HG03103 (cell line): ENCODE measurements around the gene FRK.
"Not testable (repeated sequence)": the region's sequence is repeated elsewhere in the genome, so short reads cannot be mapped to it uniquely, and the experiment has no call there.

Experiments used
- ATAC-seq: cut with Tn5 transposase; IDR thresholded peaks from one replicate; pipeline ENCODE4 v1.9.1; 2021; ENCODE audit warnings: low read depth; ENCODE audit not compliant: unreplicated experiment

Gene FRK, protein sequence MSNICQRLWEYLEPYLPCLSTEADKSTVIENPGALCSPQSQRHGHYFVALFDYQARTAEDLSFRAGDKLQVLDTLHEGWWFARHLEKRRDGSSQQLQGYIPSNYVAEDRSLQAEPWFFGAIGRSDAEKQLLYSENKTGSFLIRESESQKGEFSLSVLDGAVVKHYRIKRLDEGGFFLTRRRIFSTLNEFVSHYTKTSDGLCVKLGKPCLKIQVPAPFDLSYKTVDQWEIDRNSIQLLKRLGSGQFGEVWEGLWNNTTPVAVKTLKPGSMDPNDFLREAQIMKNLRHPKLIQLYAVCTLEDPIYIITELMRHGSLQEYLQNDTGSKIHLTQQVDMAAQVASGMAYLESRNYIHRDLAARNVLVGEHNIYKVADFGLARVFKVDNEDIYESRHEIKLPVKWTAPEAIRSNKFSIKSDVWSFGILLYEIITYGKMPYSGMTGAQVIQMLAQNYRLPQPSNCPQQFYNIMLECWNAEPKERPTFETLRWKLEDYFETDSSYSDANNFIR

DNA sequence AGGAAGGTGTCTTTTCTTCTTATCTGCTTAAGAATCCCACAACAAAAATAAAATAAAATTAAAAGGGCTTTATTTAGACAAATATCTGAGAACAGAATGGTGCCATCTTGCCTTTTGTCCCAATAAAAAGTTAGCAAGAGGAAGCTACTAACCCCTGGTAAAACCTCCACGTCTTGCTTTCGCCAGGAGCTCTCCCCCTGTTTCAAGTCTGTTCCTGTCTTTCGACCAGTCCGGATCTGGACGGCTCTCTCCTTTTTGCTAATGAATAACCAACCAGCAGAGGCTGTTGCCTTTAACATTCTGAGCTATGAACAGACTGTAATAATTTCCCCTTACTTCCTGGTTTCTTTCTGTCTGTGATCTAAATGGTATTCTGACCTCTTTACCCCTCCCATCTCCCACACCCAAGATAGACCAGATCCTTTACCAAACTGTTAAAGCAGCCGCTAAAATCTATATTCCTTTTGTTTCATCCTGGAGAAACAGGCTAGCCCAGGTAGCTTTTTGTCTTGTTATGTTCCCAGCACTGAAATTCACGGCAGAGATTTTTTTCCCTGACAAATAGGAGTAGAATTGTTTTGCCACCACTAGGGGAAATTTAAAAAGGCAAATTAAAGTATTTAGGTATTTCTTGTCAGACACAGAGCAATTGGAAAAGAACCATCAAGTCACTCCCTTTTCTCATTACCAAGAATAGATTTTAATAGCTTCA is at the start of gene FRK:
Gene FRK (minus strand): TSS at position 320 of the 712 bp plus-strand sequence. CDS start 580 bp downstream, outside the sequence.
- no peak for ATAC-seq

DNA sequence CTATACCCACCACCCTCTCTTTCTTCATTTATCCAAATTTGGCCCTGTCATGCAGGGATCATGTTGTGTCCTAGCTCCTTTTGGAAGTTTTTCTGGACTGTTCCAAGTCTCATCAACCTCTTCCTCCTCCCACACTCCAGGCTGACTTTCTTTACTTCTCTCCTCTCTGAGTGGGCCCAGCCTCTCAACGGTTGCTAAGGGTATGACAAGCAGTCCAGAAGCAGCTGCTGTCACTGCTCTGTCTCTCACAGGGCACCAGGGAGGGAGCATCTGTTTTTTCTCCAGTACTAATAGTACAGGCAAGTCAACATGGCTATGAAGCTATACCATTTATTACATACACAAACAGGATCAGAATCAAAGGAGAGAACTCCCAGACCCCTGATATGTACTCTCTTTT is 48.1 kb upstream of the FRK start:
- no peak for ATAC-seq

DNA sequence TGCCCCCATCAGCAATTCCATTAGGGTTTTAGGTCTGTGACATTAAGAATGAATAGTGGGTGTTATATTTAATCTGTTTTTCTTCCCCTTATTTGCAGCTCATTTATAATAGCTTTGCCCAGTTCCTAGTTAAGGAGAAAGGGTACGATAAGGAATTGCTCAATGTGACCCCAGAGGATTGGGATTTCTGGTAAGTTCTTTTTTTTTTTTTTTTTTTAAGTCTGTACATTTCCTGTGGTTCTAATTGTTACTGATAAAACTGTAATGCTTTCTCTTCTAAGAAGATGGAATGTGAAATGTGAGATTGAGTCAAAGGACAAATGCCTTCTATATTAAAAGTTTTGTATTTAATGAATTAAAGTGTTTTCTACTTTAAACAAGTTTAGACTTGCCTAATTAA is 45.5 kb upstream of the FRK start:
- no peak for ATAC-seq

DNA sequence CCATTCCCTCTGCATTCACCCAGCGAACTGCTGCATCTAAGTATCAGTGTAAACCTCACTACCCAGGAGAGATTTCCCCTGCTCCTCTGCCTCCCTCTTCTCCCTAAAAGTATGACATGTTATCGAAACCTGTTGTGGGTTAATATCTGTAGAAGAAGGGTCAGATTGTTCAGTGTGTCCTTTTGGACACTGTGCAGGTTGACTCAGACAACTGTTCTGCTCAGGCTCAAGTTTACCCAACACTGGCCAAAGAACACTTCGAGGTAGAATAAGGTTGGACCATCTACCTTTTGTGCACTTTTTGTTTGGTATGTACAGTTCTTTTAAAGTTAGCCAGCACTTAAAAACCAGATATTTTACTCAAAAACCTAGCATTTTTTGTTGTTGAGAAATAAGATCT is 44.6 kb upstream of the FRK start:
- ATAC-seq = no peak

DNA sequence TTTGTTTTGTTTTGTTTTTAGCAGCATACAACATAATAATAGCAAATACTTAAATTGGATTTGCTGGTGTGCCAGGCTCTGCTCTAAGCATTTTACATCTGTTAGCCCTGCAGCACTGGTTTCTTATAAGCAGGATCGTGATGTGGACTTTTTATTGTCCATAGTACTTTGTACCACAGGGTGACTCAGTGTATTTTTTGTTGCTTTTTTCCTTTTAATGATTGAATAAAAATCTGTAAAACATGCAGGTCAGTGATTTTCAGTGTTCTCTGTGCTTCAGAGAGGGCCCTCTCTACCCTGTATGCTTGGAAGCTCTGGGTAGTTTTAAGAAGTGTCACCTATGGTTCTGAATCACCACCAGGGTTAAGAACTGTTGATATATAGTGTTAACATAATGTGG is 43.9 kb upstream of the FRK start:
- no peak for ATAC-seq

DNA sequence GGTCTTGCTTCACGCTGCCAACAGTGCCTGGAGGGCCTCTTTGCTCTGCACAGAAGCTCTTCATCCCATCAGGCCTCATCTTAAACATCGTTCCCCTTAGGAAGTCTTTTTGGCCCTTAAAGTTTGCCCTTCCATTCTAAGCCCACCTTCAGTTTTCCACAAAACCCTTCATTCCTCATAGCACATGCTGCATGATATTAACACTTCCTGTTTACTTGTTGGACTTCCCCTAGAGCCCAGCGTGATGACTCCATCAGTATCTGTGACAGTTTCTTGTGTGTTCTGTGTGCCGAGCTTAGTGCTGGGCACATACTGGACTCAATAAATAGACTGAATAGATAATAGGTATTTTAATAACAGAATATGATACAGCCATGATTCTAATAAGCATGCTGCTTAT is 42.2 kb upstream of the FRK start:
- no peak for ATAC-seq

DNA sequence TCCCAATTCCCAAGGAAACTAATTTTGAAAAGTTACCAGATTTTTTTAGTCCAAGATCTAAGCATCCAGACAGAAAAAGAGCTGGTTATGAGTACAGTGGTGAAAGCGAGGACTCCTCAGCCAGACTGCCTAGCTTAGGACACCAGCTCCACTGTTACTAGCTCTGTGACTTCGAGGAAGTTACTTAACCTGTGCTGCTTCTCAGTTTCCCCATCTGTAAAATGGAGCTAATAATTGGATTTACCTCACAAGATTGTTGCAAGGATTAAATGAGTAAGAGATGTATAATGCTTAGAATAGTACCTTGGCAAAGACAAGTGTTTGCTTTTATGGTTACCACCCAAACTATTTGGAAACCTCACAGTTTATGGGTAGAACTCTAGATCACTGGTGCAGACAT is 41.1 kb upstream of the FRK start:
- ATAC-seq = no peak

DNA sequence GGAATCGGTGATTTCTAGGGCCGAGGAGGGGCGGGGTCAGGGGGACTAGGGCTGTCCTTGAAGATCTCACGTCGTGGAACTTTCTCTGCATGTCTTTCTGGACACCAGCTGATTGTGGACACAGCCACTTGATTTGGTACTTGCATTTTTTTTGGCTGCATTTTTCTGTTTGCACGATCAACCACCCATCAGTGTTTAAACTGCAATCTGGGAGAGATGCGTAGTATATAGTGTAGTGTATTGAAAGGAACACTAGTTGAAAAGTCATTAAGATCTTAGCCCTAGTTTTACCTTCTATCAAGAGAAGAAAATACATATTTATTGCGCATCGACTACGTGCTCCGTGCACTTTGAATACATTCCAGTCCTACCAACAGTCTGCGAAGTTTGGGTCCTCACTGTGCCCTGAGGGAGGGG is 40.6 kb upstream of the FRK start:
- no peak for ATAC-seq

DNA sequence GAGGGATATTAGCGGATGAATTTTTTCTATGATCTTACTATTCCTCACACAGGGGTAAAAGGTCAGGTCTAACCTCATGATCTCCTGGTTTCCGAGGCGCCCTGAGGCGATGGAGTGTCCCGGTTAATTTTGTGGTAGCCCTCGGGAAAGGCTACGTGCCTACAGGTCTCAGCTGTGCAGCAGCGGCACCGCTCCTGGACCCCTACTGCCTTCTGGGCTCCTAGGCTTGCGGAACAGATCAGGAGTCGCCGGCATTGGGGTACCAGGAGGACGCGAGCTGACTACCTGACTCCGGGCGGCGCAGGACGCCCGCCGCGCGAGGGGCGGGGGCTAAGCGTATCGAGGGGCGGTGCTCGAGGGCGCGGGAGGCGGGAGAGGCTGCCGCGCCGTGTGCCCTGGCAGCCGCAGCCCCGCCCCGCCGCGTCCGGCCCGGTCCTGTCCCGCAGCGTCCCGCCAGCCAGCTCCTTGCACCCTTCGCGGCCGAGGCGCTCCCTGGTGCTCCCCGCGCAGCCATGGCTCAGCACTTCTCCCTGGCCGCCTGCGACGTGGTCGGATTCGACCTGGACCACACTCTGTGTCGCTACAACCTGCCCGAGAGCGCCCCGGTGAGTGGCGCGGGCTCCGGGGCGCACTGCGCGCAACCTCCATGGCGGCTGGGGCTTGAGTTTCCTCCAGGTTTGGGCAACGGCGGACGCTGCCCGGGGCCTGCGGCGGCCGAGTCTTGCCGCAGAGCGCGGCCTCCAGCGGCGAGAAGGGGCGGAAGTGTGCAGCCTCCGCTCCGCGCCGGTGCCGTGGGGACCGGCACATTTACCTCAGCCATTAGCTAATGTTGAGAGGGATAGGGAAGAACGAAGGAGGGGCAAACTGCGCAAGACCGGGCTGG is 40.0 kb upstream of the FRK start, which contains the start of gene NT5DC1:
Gene NT5DC1 (plus strand): TSS at position 435 of the 883 bp plus-strand sequence. CDS start 78 bp downstream, at position 513.
- peak; percentile 80 for ATAC-seq

DNA sequence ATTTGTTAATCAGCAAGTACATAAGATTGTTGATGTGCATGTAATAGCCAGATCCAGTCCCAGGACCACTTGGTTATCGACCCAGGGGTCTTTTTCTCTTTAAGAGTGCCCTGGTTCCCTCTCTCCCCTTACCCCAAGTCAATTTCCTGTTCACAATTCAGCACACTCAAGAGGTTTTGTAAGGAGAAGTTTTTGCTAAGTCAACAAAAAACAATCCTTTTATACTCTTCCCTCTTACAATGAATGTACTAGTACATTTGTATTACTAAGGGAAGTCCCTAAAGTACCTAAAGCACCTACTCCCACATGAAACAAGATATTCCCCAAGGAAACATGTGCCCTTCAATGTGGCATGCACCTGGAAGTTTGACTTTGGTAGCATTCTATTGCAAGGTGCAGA is 38.3 kb upstream of the FRK start:
- ATAC-seq = no peak

DNA sequence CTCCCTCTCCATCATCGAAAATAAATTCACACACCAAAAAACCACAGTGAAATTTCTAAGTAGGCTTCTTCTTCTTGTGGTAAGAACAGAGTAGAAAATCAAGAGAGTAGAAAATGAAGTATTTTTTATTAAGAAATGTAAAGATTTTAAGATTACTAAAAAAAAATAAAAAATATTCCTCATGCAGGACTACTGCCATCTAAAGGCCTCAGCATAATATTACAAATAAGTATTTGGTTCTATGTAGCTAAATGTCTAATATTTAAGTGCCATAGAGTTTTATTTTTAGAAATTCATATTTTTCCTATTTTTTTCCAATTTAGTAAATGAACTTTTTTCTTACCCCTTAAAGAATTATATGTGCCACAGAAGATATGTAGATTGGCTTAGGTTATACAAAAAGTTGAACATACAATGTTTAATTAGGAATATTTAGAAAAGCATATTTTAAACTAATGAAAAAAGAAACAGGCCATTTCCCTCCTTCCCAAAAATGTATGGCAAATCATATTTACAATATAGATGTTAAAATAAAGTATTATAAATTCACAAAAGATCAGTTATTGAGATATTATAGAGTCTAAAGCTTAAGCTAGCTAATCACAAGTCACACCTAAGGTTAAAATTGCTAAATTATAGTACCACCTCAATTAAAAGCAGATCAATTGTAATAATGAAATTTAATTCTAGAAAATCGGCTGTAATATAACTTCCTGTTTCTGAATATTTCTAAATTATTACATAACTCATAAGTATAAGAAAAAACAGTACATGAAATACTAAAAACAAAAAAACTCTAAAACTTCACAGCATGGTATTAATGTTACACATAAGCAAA is 36.5 kb upstream of the FRK start:
- no peak for ATAC-seq

DNA sequence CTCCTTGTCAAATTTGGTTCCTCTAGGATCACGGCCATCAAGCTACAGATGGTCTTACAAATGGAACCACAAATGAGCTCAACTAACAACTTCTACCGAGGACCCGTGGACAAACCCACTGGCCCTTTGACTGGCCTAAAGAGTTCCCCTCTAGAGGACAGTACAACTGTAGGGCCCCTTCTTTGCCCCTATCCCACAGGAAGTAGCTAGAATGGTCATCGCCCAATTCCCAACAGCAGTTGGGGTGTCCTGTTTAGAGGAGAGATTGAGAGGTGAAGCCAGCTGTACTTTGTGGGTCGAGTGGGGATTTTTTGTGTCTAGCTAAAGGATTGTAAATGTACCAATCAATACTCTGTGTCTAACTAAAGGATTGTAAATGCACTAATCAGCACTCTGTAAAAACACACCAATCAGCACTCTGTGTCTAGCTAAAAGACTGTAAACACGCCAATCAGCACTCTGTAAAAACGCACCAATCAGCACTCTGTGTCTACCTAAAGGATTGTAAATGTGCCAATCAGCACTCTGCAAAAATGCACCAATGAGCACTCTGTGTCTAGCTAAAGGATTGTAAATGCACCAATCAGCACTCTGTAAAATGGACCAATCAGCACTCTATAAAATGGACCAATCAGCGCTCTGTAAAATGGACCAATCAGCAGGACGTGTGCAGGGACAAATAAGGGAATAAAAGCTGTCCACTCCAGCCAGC is 35.5 kb upstream of the FRK start:
- ATAC-seq = not testable (repeated sequence)

DNA sequence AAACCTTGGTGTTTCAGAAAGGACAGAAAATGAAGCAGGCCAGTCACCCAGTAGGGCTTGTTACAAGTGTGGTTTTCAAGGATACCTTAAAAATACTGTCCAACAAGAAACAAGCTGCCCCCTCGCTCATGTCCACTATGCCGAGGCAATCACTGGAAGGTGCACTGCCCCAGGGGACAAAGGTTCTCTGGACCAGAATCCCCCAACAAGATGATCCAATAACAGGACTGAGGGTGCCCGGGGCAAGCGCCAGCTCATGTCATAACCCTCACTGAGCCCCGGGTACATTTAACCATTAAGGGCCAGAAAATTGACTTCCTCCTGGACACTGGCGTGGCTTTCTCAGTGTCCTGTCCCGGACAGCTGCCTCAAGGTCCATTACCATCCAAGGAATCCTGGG is 33.4 kb upstream of the FRK start:
- no peak for ATAC-seq

DNA sequence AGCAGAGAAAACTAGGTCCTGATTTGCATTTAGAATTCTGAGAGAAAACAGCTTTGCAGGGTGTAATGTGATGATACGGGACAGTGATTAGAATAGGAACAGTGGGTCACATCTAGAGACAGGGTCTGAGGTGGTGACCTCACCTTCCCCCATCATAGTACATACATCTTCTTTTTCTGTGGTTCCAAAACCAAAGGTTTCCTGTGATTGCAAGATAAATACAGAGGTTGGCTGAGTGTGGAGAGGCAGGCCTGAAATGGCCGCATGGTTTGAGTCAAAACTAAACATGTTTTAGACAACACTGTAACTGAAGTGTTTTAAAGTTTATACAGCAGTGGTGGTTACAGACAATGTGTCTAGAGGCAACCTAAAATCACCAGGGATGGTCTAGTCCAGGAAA is 29.6 kb upstream of the FRK start:
- peak; percentile 65 for ATAC-seq

DNA sequence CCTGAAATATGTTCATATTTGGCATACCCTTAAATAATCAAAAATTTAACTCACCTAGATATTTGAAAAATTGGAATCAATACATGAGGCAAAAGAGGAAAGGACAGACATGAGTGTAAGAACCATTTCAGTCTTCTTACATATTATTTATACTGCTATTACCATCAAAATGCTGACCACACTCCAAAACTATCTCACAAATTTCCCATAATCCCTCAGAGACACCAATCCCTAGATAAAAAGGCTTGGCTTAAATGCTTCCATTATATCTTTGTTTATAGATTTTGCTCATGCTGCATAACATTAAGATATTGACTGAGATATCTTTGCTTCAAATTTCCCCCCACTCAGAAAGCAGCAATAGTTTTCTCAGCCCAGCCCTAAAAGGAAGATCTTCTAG is 28.3 kb upstream of the FRK start:
- no peak for ATAC-seq

DNA sequence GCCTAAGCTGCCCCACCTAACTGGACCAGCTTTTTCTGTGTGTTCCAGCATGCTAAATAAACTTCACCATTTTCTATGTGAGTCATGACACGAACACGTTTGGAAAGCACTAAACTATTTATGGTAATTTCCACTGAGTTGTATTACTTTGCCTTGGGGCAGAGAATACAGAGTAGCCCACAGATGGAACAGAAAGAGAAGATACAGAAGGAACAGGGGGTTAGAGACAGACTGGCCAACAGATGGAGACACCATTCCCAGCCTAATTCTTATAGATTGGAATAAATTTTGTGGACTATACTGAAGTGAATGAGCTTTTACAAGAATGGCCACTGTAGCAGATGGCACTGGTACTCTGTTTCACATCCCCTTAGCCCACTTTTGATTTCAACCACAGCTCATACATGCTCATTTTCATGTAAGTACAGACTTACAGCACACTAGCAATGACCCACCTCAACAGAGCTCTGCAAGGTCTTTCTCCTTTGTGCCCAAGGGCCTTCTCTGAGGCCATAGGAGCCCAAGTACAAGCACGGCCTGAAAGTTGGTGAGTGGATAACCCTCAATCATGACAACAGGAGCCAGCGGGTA is 26.8 kb upstream of the FRK start:
- ATAC-seq = peak; percentile 92

DNA sequence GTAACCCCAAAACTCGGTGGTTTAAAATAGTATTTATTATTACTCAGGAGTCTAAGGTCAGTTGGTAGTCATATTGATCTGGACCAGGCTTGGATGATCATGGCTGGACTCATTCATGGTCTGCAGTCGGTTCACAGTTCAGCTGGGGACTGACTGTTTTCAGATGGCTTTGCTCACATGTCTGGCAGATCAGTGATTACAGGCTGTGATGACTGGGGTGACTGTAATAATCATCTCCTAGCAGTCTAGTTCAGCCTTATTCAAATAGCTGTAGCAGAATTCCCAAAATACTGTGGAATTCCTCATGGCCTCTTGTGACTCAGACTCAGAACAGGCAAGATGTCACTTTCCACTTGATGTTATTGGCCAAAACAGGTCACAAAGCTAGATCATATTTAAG is 23.6 kb upstream of the FRK start:
- no peak for ATAC-seq

DNA sequence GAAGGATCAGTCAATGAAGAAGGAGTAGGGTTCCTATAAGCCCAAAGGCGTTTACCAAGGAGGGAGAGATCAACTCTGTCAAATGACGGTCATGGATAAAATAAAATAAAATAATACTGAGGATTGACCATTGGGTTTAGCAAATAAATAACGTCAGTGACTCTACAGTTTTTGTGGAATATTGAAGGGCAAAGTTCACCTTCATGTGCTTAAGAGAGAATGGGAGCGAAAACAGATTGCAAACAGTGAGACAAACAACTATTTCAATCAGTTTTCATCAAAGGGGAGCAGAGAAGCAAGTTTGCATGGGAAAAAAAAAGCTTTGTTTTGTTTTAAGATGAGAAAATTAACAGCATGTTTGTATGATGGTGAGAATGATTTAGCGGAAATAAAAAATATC is 22.4 kb upstream of the FRK start:
- ATAC-seq = no peak

DNA sequence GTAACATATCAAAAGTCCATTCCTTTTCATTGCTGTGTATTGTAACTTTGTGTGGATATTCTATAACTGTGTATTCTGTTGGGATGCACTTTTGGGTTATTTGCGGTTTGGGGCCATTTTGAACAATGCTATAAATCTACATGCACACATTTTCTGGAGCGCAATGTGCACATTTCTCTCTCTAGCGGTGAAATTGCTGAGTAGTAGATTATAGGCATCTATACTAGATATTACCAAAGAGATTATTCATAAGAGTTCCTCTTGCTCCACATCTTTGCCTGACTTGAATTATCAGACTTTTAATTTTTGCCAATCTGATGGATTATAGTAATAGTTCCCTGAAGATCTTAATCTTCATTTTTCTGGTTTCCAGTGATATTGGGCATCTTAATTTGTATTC is 18.3 kb upstream of the FRK start:
- ATAC-seq = no peak
